ENCODE results near the gene ATF7IP.

ATF7IP gene

GRCh38 chr12:14514946-14515345 lies 149.5 kb downstream of the ATF7IP start:
- Histone ChIP-seq H3K4me3 (ENCODE audit: low read depth, low read length) (no peak overlapping the region), H3K36me3 (no peaks in the 10 kb centered on the region), H3K27me3 (ENCODE audit: insufficient read depth, low read depth, severe bottlenecking) (no peaks in the 10 kb centered on the region), H3K9me3 (ENCODE audit: severe bottlenecking) (no peaks in the 10 kb centered on the region), H3K27ac (no peak overlapping the region)
- no peak for DNase-seq
- no peak for TF ChIP-seq CTCF (IDR thresholded peaks at IDR 0.05; ENCODE audit: low read depth, low read length)

- no peak for TF ChIP-seq CTCF (IDR thresholded peaks at IDR 0.05; ENCODE audit: low read depth, low read length)
- H3K4me3 ChIP-seq (ENCODE audit: low read depth, low read length), result no peak overlapping the region
- no peak for DNase-seq
- peaks cover 9% of the 10 kb centered on the region for H3K9me3 ChIP-seq (ENCODE audit: severe bottlenecking)
- H3K27me3 ChIP-seq (ENCODE audit: insufficient read depth, low read depth, severe bottlenecking), result no peaks in the 10 kb centered on the region
- no peaks in the 10 kb centered on the region for H3K36me3 ChIP-seq
- H3K27ac ChIP-seq, result no peak overlapping the region
These were observed 156.3 kb downstream of the ATF7IP start for GRCh38 chr12:14521822-14522221.

- TF ChIP-seq CTCF (IDR thresholded peaks at IDR 0.05; ENCODE audit: low read depth, low read length), result no peak
- Histone ChIP-seq H3K27ac (no peak overlapping the region), H3K9me3 (ENCODE audit: severe bottlenecking) (peaks cover 9% of the 10 kb centered on the region), H3K27me3 (ENCODE audit: insufficient read depth, low read depth, severe bottlenecking) (no peaks in the 10 kb centered on the region), H3K4me3 (ENCODE audit: low read depth, low read length) (no peak overlapping the region), H3K36me3 (no peaks in the 10 kb centered on the region)
- no peak for DNase-seq
These were observed 160.5 kb downstream of the ATF7IP start for GRCh38 chr12:14525964-14526363.

- DNase-seq, result no peak
- Histone ChIP-seq H3K27ac (no peak overlapping the region), H3K36me3 (no peaks in the 10 kb centered on the region), H3K4me3 (ENCODE audit: low read depth, low read length) (no peak overlapping the region), H3K9me3 (ENCODE audit: severe bottlenecking) (no peaks in the 10 kb centered on the region), H3K27me3 (ENCODE audit: insufficient read depth, low read depth, severe bottlenecking) (no peaks in the 10 kb centered on the region)
- TF ChIP-seq CTCF (IDR thresholded peaks at IDR 0.05; ENCODE audit: low read depth, low read length), result no peak
These were observed 166.7 kb downstream of the ATF7IP start for GRCh38 chr12:14532152-14532551.

- no peak overlapping the region for H3K27ac ChIP-seq
- H3K9me3 ChIP-seq (ENCODE audit: severe bottlenecking), result no peaks in the 10 kb centered on the region
- no peak for TF ChIP-seq CTCF (IDR thresholded peaks at IDR 0.05; ENCODE audit: low read depth, low read length)
These were observed 171.6 kb downstream of the ATF7IP start for GRCh38 chr12:14537088-14537487.

GRCh38 chr12:14540801-14541462 lies 175.4 kb downstream of the ATF7IP start:
- Histone ChIP-seq H3K36me3 (no peaks in the 10 kb centered on the region), H3K9me3 (ENCODE audit: severe bottlenecking) (no peaks in the 10 kb centered on the region), H3K27ac (no peak overlapping the region), H3K27me3 (ENCODE audit: insufficient read depth, low read depth, severe bottlenecking) (no peaks in the 10 kb centered on the region), H3K4me3 (ENCODE audit: low read depth, low read length) (no peak overlapping the region)
- DNase-seq, result no peak
- TF ChIP-seq CTCF (IDR thresholded peaks at IDR 0.05; ENCODE audit: low read depth, low read length), result no peak

More at GRCh38 chr12:14537088-14537487, 171.6 kb downstream of the ATF7IP start:
- no peaks in the 10 kb centered on the region for H3K27me3 ChIP-seq (ENCODE audit: insufficient read depth, low read depth, severe bottlenecking)
- DNase-seq, result no peak
- H3K4me3 ChIP-seq (ENCODE audit: low read depth, low read length), result no peak overlapping the region
- no peaks in the 10 kb centered on the region for H3K36me3 ChIP-seq
